Measurements from ENCODE around the gene GEMIN2. TPM values are rescaled to one million over a fixed set of nuclear protein-coding genes. Genes with fewer than 3 reads are reported as not detected.

The GEMIN2 gene
- polyA plus RNA-seq, 2 of the 4 experiments (the other 2 are of a cell fraction), result 30.6 to 67.8 TPM

DNA sequence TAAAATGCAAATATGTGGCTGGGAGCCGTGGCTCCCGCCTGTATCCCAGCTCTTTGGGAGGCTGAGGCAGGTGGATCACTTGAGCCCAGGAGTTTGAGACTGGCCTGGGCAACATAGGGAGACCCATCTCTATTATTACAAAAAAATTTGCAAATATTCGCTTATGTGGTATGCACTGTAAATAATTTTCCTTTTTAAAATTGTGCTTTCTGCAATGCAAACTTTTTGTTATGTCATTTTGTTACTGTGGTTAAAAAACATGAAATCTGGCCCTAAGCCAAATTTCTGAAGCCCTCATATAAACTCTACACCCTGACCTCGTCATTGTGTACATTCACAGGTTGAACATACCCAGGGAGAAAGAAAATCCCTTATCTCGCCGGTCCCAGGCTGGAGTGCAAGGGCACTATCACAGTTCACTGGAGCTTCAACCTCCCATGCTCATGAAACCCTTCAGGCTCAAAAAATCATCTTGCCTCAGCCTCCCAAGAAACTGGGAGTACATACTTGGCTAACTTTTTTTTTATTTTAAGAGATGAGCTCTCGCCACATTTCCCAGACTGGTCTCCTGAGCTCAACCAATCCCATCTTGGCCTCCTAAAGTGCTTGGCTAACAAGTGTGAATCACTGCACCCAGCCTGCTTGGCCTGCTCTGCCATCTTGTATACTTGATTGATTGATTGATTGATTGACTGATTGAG is 31.3 kb downstream of the GEMIN2 start (continued):
- no peak for TF ChIP-seq HOXB5 (CRISPR knock-in tag; IDR thresholded peaks at IDR 0.05)
- no peak for TF ChIP-seq MAZ (IDR thresholded peaks at IDR 0.05; ENCODE audit: borderline replicate concordance, low read depth, low read length)

DNA sequence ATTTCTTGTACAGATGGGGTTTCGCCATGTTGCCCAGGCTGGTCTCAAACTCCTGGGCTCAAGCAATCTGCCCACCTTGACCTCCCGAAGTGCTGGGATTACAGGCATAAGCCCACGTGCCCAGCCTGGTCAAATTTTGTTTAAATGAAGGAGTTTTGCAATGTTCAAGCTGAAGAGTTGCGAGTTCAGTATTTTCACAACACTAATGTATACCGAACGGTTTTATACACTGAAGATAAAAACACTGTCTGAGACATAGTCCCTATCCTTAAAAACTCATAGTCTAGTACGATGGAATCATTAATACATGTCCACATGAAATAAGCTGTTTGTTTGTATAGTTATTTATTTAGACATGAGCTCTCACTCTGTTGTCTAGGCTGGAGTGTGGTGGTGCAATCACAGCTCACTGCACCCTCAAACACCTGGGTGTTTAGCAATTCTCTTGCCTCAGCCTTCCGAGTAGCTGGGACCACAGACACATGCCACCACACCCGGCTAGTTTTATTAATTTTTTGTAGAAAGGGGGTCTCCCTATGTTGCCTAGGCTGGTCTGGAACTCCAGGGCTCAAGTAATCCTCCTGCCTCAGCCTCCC is 40.6 kb downstream of the GEMIN2 start:
- FAIRE-seq (no peak), DNase-seq (ENCODE audit: low read depth in 1 of 2, low spot score in 1 of 2) (no peak), ATAC-seq (no peak)
- Histone ChIP-seq H3K9me3 (no peaks in the 10 kb centered on the region), H3K4me1 (no peaks in the 10 kb centered on the region), H3K4me3 (no peak overlapping the region), H3K27ac (no peak overlapping the region), H3K4me2 (no peak overlapping the region)
- ChIA-PET CTCF (interaction anchor here (1.2 kb wide), 1 partner anchor 11 kb away, joined by 3 read pairs; no protein-coding TSS in a partner anchor), POLR2A (no interaction called here)
- no peak for TF ChIP-seq JUNB (IDR thresholded peaks at IDR 0.05)
- TF ChIP-seq RCOR1 (IDR thresholded peaks at IDR 0.05; ENCODE audit: low read depth, low read length), result no peak
- TF ChIP-seq HDAC2 (IDR thresholded peaks at IDR 0.05), result no peak
- TF ChIP-seq, protein P1, sequence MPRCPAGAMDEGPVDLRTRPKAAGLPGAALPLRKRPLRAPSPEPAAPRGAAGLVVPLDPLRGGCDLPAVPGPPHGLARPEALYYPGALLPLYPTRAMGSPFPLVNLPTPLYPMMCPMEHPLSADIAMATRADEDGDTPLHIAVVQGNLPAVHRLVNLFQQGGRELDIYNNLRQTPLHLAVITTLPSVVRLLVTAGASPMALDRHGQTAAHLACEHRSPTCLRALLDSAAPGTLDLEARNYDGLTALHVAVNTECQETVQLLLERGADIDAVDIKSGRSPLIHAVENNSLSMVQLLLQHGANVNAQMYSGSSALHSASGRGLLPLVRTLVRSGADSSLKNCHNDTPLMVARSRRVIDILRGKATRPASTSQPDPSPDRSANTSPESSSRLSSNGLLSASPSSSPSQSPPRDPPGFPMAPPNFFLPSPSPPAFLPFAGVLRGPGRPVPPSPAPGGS (IDR thresholded peaks at IDR 0.05), result no peak
- no peak for TF ChIP-seq ZNF302 (CRISPR knock-in tag; IDR thresholded peaks at IDR 0.05)
- TF ChIP-seq, protein P2, sequence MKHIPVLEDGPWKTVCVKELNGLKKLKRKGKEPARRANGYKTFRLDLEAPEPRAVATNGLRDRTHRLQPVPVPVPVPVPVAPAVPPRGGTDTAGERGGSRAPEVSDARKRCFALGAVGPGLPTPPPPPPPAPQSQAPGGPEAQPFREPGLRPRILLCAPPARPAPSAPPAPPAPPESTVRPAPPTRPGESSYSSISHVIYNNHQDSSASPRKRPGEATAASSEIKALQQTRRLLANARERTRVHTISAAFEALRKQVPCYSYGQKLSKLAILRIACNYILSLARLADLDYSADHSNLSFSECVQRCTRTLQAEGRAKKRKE (CRISPR knock-in tag; IDR thresholded peaks at IDR 0.05; ENCODE audit: low read depth), result no peak
- TF ChIP-seq POLR2A (IDR thresholded peaks at IDR 0.05; ENCODE audit: low read length), result no peak
- TF ChIP-seq KDM5A (IDR thresholded peaks at IDR 0.05), result no peak
- TF ChIP-seq, protein P3, sequence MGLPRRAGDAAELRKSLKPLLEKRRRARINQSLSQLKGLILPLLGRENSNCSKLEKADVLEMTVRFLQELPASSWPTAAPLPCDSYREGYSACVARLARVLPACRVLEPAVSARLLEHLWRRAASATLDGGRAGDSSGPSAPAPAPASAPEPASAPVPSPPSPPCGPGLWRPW (IDR thresholded peaks at IDR 0.05), result no peak
- no peak for TF ChIP-seq EHF (CRISPR knock-in tag; IDR thresholded peaks at IDR 0.05)
- TF ChIP-seq EHMT2 (IDR thresholded peaks at IDR 0.05; ENCODE audit: low read depth), result no peak
- no peak for TF ChIP-seq ZC3H11A (IDR thresholded peaks at IDR 0.05)
- no peak for TF ChIP-seq FOSB (CRISPR knock-in tag; IDR thresholded peaks at IDR 0.05)
- TF ChIP-seq HOXA7 (CRISPR knock-in tag; IDR thresholded peaks at IDR 0.05), result no peak
- no peak for TF ChIP-seq TFCP2L1 (CRISPR knock-in tag; IDR thresholded peaks at IDR 0.05)
- no peak for TF ChIP-seq ESRRA (IDR thresholded peaks at IDR 0.05; ENCODE audit: borderline replicate concordance, low read length)
- no peak for TF ChIP-seq FOXS1 (CRISPR knock-in tag; IDR thresholded peaks at IDR 0.05)
- TF ChIP-seq, protein P4, sequence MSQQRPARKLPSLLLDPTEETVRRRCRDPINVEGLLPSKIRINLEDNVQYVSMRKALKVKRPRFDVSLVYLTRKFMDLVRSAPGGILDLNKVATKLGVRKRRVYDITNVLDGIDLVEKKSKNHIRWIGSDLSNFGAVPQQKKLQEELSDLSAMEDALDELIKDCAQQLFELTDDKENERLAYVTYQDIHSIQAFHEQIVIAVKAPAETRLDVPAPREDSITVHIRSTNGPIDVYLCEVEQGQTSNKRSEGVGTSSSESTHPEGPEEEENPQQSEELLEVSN (IDR thresholded peaks at IDR 0.05; ENCODE audit: borderline replicate concordance, low read depth), result no peak
- TF ChIP-seq, protein P5, sequence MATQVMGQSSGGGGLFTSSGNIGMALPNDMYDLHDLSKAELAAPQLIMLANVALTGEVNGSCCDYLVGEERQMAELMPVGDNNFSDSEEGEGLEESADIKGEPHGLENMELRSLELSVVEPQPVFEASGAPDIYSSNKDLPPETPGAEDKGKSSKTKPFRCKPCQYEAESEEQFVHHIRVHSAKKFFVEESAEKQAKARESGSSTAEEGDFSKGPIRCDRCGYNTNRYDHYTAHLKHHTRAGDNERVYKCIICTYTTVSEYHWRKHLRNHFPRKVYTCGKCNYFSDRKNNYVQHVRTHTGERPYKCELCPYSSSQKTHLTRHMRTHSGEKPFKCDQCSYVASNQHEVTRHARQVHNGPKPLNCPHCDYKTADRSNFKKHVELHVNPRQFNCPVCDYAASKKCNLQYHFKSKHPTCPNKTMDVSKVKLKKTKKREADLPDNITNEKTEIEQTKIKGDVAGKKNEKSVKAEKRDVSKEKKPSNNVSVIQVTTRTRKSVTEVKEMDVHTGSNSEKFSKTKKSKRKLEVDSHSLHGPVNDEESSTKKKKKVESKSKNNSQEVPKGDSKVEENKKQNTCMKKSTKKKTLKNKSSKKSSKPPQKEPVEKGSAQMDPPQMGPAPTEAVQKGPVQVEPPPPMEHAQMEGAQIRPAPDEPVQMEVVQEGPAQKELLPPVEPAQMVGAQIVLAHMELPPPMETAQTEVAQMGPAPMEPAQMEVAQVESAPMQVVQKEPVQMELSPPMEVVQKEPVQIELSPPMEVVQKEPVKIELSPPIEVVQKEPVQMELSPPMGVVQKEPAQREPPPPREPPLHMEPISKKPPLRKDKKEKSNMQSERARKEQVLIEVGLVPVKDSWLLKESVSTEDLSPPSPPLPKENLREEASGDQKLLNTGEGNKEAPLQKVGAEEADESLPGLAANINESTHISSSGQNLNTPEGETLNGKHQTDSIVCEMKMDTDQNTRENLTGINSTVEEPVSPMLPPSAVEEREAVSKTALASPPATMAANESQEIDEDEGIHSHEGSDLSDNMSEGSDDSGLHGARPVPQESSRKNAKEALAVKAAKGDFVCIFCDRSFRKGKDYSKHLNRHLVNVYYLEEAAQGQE (IDR thresholded peaks at IDR 0.05), result no peak
- TF ChIP-seq HOXB13 (CRISPR knock-in tag; IDR thresholded peaks at IDR 0.05; ENCODE audit: low read depth), result no peak
- 89% methylated on average over 9 of the region's 9 CpGs for WGBS (ENCODE audit: missing lambda C conversion rate)
